ENCODE measurements around the gene MARCO.

DNA sequence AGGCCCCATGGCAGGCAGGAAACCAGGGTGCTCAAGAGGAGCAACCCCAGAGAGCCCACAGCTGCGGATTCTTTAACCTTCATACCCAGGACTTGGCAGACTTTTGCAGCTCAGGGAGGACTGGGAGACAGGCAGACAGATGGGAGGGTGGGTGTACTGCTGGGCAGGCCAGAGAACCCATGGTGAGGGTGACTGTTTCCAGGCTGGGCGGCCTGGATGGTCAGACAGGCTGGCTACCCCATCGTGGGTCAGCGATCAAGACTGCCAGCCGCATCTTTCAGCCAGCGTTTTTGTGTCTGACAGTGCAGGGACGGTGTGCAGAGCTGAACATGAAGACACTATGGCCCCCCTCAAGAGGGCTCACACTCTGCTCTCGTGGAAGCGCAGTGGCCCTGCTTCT is 82.2 kb downstream of the MARCO start:
- no peak for TF ChIP-seq EZH2 (IDR thresholded peaks at IDR 0.05)
- no peak for TF ChIP-seq POLR2AphosphoS5 (IDR thresholded peaks at IDR 0.05; ENCODE audit: borderline replicate concordance, low read depth, low read length)

Measured in SK-N-MC (cell line).